ENCODE results near the gene GRIA4.

Gene GRIA4

DNA sequence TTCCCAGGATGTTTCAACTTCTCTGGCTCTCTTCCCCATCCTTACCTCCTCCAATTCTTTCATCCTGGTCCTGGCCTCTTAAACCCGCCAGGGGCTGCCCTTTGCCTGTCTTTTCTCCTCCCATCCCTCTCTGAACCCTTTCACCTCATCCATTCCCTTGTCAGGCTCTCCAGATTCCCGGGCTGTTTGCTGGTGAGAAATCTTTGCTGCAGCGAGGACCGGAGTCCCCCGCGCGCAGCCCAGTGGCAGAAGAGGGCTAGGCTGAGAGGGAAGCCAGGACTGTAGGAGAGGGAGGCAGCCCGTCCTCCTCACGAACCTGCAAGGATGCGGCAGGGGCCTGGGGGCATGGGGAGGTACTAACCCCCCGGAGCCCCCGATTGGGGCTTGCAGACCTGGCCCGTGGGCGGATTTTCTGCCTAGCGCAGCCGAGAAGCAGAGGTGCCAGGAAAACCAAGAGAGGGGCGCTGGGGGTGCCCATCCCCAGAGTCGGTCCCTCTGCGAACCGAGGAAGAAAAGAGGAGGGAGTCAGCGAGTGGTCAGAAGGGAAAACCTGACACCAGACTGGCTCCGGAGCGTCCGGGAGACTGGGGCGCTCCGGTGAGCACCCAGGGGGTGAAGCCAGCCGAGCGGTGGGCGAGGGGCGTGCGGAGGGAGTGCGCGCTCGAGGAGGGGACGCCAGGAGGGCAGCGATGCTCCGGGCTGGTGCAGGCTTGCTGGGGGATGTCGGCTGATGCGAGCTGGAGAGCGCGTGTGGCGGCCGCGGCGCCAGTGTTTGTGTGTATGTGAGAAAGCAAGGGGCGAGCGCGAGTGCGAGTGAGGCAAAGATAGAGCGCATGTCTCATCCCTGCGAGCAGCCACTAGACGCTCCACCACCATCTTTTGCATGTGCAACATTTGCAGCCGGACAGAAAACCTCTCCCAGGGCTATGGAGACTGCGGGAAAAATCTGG is at the start of gene GRIA4:
Gene GRIA4, plus strand, starts transcription at position 242 of the 950 bp plus-strand sequence. CDS start 925 bp downstream, outside the sequence.
- no peak for DNase-seq

DNA sequence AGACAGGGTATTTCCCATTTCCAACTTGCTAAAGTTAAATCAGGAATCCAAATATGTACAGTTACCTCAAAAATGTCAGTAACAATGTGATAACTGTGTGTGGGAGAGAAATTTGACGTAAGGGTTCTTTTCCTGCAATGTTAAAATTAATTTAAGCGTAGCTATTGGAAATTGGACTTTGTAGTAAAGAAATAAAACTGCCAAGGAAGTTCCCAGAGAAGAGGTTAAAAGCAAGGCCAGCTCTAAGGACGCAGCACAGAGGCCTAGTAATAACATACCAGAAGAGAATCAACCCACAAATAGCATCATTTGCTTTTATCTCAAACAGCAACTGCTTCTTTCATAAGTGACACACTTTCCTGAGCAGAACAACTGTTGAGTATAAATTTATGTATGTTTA is 36.8 kb upstream of the GRIA4 start:
- DNase-seq: no peak

DNA sequence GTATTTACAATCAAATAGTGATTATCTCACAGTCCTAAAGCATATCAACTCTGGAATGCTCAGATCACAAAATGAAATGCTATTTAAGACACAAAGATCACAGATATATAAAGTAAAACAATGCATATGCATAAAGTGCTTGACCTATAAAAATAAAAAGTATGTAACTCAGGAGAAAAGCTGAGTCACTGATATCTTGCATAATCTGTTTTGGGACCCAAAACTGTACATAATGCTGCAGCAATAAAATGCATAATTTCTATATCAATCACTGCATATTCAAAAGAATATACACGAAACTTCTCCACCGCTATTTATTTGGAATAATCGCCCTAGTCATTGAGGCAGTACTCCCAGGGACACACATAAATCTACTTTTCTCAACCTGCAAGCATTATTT is 34.9 kb upstream of the GRIA4 start:
- no peak for DNase-seq

DNA sequence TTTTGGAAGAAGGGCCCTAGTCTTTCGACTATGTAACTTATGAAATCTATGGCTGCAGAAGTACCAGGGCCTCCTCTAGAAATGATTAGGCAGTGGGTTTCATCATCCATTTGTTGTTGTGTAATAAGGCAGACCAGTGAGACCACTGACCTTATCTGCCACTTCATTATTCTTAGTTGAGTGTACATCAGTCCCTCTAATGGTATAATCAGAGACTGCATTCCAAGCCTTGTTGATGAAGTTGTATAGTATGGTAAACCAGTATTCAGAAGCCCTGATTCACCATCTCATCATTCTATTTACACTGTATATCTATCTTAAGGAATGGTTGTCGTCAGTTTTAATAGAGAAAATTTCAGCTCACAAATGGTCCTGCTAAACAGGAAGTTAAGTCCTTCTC is 32.2 kb upstream of the GRIA4 start:
- no peak for DNase-seq

DNA sequence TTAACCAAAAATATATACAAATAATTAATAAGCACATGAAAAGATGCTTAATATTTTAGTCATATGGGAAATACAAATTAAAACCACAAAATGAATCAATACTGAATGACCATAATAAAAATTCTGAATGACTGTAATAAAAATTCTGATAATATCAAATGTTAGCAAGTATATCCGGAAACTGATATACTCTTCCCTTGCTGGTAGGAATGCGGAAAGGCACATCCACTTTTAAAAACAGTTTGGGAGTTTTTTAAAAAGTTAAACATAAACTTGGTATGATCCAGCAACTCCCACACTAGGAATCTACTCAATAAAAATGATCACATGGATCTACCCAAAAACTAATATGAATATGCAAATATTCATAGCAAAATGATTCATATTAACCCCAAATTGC is 30.8 kb upstream of the GRIA4 start:
- no peak for DNase-seq

DNA sequence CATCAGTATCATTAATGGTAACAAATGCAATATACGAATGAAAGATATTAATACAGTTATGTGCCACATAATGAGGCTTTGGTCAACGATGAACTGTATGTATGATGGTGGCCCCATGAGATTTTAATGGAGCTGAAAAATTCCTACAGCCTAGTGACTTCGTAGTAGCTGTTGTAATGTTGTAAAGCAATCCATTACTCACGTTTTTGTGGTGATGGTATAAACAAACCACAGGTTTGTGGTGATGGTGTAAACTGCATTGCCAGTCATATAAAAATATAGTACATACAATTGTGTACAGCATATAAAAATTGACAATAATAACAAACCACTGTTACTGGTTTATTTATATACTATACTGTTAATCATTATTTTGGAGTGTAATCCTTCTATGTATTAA is 27.4 kb upstream of the GRIA4 start:
- no peak for DNase-seq

DNA sequence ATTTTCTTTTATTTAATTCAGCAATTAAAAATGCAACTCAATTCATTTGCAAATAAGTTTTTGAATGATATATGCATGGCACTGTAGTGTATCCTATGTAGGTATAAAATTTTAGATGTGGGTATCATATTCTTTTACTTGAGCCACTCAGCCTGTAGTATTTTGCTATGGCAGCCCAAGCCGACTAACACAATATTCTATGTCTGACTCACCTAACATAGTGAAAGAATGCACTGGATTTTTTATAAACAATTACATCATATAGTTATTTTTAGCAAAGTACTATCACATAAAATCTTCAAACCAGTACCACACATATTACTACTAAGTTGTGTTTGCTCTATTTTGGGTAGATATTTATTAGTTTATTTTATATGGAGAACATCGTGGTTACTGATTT is 21.9 kb upstream of the GRIA4 start:
- DNase-seq: no peak

DNA sequence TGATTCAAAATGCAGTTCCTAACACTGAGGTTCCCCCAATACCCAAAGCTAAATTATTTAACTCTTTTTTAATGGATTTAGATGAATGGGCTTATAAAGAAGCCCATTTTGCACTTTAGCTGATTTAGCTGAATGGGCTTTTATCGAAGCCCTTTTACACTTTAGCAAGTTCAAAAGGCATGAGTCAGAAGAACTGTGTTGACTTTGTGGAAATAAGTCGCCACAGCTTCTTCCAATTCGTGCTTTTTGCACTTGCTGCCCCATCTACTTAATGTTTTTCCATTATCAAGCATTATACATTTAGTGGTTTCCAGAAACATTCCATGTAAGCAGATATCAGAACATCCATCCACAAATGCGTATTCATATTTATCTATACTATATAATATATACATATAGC is 20.5 kb upstream of the GRIA4 start:
- no peak for DNase-seq

DNA sequence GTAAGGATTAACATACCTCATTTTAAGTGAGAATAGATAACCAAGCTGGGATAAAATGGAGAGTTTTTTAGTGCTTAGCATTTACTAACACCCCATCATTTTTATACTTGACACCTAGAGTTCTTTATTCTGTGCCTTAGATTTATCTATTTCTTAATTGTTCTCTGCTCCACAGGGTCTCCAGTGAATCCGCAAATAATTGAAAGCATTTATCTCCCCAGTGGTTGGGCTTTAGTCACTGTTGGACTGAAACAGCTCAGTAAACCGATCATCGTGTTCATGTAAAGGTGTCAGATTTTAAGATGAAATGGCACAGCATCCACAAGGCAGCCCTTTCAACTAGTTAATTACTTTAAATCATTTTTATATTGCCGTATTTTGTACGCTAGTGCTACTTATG is 17.8 kb upstream of the GRIA4 start:
- no peak for DNase-seq

DNA sequence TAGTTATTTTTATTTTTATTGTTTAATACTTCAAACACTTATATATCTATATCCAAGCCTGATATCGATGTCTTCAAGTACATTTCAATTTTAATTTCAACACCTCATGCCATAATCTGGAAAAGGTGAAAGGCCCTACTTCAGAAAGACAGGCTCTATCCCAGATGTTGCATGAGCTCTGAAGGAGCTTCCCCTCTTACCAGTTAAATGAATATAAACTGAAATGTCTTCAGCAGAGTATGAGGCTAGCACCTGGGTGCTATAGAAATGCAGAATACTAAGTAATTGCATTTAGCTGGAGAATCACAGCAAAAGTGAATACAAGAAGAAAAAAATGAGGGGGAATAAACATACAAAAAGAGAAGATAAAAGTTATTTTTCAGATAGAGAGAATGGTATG is 11.5 kb upstream of the GRIA4 start:
- DNase-seq: no peak

DNA sequence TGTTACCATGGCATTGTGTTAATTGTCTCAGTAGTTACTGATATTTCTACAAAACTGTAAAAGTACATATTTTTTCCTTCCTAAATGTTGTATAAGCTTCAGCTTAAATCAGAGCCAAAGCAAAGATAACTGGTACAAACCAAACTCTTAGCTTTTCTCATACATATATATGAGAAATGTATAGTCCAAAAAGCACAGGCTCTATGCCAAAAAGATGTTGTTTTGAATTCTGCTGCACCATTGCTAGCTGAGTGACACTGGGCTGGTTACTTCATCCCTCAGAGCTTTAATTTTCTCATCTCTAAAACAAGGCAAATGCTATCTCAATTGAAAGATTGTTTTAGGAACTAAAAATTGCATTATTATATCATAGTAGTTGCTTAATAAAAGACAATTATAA is 6.7 kb upstream of the GRIA4 start:
- DNase-seq: no peak

DNA sequence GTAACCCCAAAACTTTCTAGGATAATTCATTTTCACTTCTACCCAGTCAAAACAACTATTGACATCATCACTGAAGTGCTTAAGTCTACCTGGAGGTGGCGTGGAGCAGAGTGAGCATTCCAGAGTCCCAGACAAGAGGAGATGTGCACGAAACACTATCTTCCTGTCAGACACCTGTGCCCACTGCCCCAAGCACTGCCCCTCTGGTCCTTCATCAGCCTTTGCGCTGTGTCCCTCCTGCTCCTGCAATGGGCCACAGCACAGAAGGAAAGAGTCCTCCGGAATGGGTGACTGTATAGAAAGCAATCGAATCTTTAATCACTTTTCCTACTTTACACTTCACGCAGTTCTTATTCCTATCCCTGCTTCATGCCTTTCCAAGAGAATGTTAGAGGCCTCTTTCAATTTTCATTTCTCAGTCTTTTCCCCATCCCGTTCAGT is 512 bp upstream of the GRIA4 start:
- no peak for DNase-seq

DNA sequence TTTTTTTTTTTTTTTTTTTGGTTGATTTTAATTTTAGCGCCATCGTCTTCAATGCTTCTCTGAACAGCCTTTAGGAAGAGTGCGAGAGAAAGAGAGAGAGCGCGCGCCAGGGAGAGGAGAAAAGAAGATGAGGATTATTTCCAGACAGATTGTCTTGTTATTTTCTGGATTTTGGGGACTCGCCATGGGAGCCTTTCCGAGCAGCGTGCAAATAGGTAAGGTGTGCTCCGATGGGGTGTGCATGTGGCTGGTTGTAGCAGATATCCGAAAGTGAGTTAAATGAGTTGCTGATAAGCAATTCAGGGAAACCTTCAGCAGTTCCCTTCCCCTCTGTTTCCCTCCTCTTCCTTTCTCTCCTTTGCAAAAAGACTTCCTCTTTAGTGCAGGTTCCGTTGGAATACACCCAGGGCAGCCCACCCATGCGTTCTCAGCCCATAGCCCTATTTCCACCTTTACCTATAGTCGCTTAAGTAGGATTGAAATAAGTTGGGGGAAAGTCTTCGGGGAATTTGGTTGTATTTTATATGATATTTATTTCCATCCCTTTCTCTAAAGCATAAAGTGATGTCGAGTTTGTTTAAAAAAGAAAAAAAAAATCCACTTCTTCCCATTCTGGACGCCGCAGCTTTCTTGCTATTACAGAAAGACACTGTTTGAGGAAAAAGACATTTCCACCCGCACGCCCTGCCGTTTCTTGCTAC is 1.1 kb downstream of the GRIA4 start:
- DNase-seq: no peak

DNA sequence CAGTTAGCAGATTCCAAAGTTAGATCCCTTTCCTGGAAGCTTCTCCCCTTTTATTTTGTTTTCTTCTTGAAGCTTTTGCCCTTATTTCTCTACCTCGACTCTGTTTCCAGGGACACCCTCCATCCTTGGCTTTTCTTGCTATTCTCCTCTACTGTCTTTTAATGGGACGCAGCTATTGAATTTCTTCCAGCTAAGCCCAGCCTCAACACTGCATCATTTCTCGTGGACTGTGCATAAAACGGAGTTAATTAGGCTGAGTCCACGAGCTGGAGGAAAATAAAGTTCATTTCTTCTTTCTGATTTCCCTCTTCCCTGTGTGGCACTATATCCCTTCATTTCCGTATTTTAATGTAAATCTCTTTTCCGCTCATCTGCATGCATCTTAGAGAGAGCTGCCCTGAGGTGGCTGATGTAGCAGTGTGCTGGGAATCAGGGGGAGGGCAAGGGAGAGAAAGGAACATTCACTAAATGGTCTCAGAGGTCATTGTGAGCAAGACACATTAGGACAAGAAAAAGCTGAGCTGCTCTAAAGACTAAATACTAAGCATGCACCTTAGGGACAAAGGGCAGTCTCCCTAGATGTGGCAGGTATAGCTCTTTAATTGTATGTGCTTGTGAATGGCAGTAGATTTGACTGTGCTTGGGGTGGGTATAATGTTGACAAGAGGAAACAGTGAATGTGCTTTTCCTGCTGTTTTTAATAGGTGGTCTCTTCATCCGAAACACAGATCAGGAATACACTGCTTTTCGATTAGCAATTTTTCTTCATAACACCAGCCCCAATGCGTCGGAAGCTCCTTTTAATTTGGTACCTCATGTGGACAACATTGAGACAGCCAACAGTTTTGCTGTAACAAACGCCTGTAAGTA is 1.9 kb downstream of the GRIA4 start:
- DNase-seq: no peak

DNA sequence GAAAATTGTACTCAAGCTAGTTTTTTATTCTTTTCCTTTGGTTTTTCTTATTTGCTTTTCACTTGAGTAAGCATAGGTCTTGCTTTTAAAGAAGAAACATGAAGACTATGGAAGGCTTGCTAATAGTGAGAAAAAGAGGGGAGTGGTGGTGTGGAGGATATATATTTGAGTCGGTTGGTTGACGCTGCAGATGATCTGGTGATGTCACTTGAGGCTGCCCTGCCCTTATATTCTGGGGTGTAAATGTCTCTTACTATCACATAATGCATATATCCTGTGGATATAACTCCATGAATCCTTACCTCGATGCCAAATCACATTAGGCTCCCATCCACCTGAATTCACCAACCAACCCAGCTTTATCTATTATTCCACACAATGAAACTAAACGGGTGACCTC is 2.9 kb downstream of the GRIA4 start:
- DNase-seq: no peak

DNA sequence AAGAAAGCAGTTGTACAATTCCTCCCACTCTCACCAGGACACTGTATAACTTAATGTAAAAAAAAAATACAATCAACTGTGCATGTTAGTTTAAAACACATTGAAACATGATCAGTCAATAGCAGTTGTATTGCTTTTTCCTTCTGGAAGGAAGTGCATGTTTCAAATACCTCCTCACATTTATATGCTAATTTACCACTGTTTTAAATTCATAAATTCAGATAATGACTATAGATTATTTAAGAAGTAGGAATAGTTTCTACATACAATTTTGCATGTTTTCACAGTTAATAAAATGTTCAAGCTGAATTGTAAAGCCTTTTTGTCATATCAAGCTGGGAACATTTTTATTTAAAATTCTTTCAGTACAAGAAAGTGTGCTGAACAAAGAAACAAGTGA is 3.3 kb downstream of the GRIA4 start:
- DNase-seq: no peak

DNA sequence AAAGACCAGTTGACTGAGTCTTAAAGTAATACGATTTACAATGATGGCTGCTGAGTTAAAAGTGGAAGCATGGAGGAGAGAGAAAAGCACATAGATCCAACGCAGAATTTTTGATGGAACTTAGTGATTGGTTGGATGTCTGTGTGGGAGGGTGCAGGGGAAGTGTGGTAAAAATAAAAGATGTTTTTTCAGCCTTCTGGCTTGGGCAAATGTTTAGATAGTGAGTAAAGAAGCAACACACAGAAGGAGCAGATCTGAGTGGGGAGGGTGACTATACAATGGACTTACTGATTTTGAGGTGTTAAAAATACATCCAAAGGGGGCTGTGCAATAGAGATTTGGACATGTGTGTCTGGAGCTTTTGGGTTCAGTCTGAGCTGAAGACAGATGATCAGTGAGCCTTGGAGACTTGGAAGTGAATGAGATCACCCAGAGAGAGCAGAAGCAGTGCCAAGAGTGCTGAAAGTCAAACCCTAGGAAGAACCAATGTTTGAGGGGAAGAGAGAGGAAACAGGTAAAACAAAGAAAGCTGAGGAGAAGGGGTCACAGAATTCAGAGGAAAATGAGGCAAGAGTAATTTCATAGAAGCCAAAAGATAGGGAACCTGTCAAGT is 8.6 kb downstream of the GRIA4 start:
- DNase-seq: no peak

DNA sequence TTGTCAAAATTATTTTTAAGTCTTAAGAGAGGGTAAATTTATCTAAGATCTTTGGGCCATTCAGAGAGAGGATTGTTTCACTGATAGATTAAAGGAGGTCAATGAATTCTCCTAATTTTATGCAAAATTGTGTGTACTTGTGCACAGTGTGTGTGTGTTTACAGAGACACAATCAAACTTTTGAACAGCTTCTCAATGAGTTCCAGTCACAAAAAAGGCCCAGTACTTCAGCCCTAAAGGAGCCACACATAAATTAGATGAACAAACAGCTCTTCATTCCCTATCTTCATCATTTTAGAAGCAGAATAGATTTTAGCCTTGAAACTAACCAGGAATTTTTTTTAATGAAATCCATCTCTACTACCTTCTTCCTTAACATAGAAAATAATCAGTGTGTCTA is 9.7 kb downstream of the GRIA4 start:
- DNase-seq: no peak

DNA sequence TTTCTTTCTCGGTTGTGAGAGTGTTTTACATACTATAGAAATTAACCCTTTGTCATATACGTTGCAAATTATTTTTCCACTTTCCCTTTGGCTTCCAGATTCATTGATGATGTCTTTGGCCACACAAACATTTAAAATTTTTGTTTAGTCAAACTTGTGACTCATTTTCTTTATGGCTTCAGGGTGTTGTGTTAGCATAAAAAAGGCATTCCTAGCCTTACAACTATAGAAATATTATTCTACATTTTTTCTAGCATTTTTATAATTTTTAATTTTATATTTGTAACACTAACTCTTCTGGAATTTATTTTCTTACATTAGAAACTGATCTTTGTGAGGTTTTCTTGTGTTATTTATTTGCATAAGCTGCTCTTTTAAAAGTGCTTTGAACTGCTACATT is 12.1 kb downstream of the GRIA4 start:
- DNase-seq: no peak

DNA sequence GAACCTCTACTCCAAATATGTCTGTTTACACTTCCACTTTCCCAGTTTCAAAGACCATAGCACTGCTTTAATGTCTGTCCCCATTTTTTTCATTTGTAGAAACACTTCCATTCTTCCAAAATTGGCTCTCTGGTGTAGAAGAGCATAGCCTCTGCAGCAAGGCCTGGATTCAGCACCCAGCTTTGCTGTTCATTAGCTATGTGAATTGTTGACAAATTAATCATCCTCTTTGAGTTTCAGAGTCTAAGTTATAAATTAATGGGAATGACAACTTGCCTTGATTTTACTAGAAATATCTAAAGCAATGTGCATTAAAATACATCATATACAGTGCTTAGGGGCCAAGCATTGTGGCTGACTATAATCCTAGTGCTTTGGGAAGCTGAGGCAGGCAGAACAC is 22.4 kb downstream of the GRIA4 start:
- DNase-seq: no peak

DNA sequence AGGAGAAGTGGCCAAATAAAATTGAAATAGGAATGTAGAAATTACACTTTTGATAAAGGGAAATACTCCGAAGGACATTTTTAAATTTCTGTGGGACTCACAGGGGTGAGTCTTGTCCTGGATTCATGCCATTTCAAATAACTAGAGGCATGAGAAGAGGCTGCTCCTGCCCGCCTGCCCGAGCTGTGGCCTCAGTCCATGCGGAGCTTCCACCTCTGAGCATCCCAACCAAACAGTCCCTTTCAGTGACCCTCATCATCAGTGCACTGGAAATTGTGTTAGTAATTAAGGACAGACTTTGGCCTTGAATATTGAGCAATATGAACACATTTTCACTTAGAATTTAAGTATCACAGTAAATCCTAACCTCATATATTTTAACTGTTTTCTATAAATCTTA is 25.6 kb downstream of the GRIA4 start:
- DNase-seq: no peak

DNA sequence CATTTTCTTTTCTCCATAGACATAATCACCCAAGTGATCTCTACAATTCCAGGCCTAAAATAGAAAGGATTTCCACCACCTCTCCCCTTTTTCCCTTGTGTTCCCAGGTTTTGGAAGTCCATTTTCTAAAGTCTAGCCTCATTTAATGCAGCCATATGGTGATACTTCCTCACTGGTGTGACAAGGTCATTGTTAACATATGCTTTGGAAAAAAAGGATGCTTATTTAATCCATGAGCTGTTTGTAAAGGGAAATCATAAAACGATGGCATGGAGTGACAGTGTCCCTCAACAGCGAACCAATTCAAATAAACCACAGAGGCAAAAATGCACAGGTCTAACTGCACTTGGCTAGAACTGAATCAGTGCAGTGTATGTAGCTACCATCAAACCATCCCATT is 26.6 kb downstream of the GRIA4 start:
- no peak for DNase-seq

DNA sequence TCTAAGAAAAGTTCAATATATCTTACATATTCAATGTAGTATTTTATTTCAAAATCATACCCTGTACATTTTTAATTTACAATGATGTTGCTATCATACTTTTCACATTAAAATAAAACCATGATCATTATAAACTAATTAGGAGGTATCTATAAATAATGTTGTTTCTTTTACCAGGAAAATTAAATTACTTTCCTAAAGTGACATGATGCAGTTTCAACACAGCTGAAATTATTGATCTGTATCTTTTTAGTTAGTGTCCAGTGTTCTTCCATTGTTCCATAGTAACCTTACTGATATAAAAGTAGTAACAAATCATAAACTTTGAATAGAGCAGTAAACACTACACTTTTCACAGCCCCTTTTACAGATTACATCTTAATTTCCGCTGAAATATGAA is 29.7 kb downstream of the GRIA4 start:
- no peak for DNase-seq

All from activated CD8-positive, alpha-beta memory T cell treated with anti-CD3 and anti-CD28 coated beads for 24 hours (primary cell).